Measurements from ENCODE around the gene LMO4. TPM values are rescaled to one million over a fixed set of nuclear protein-coding genes. Genes with fewer than 3 reads are reported as not detected.

Gene LMO4
- total RNA-seq, 2 experiments from 2014 or later, result 22.9 to 27.2 TPM

GRCh38 chr1:87305762-87306161 lies 22.9 kb upstream of the LMO4 start:
- ChIA-PET CTCF (no interaction called here), POLR2A (no interaction called here)
- Mint-ChIP-seq H3K27ac (no peak overlapping the region), H3K9me3 (no peaks in the 10 kb centered on the region), H3K27me3 (peaks cover 12% of the 10 kb centered on the region), H3K4me3 (no peak overlapping the region), H3K36me3 (ENCODE audit: low read depth) (no peaks in the 10 kb centered on the region), H3K4me1 (no peaks in the 10 kb centered on the region)
- DNase-seq, result no peak

- Mint-ChIP-seq H3K36me3 (ENCODE audit: low read depth) (no peaks in the 10 kb centered on the region), H3K9me3 (no peaks in the 10 kb centered on the region), H3K4me1 (no peaks in the 10 kb centered on the region), H3K4me3 (no peak overlapping the region), H3K27me3 (peaks cover 12% of the 10 kb centered on the region), H3K27ac (no peak overlapping the region)
- ChIA-PET POLR2A (no interaction called here), CTCF (no interaction called here)
- DNase-seq, result no peak
Observed at GRCh38 chr1:87307306-87307705, 21.4 kb upstream of the LMO4 start.

- no peaks in the 10 kb centered on the region for H3K4me1 Mint-ChIP-seq
- no peak for DNase-seq
- no peak overlapping the region for H3K27ac Mint-ChIP-seq
- H3K9me3 Mint-ChIP-seq, result no peaks in the 10 kb centered on the region
- H3K36me3 Mint-ChIP-seq (ENCODE audit: low read depth), result no peaks in the 10 kb centered on the region
- H3K4me3 Mint-ChIP-seq, result no peak overlapping the region
- CTCF ChIA-PET, result interaction anchor here (1.6 kb wide), 1 partner anchor 49 kb away, joined by 5 read pairs; no protein-coding TSS in a partner anchor
- POLR2A ChIA-PET, result no interaction called here
- H3K27me3 Mint-ChIP-seq, result peaks cover 12% of the 10 kb centered on the region
Observed at GRCh38 chr1:87307931-87308330, 20.7 kb upstream of the LMO4 start.

- peaks cover 9% of the 10 kb centered on the region for H3K4me1 Mint-ChIP-seq
- no peak overlapping the region for H3K27ac Mint-ChIP-seq
- H3K27me3 Mint-ChIP-seq, result peaks cover 6% of the 10 kb centered on the region
- DNase-seq, result no peak
- CTCF ChIA-PET, result no interaction called here
- H3K4me3 Mint-ChIP-seq, result no peak overlapping the region
- POLR2A ChIA-PET, result no interaction called here
- no peaks in the 10 kb centered on the region for H3K36me3 Mint-ChIP-seq (ENCODE audit: low read depth)
- no peaks in the 10 kb centered on the region for H3K9me3 Mint-ChIP-seq
Observed at GRCh38 chr1:87314091-87314490, 14.6 kb upstream of the LMO4 start.

GRCh38 chr1:87318056-87318650 lies 10.5 kb upstream of the LMO4 start:
- Mint-ChIP-seq H3K27ac (no peak overlapping the region), H3K36me3 (ENCODE audit: low read depth) (no peaks in the 10 kb centered on the region), H3K27me3 (peaks cover 16% of the 10 kb centered on the region), H3K9me3 (no peaks in the 10 kb centered on the region), H3K4me1 (peaks cover 9% of the 10 kb centered on the region), H3K4me3 (no peak overlapping the region)
- ChIA-PET CTCF (no interaction called here), POLR2A (no interaction called here)
- no peak for DNase-seq

GRCh38 chr1:87318806-87319205 lies 9.9 kb upstream of the LMO4 start:
- no peak overlapping the region for H3K27ac Mint-ChIP-seq
- H3K27me3 Mint-ChIP-seq, result peaks cover 16% of the 10 kb centered on the region
- ChIA-PET CTCF (no interaction called here), POLR2A (no interaction called here)
- no peak overlapping the region for H3K4me3 Mint-ChIP-seq
- no peak for DNase-seq
- no peaks in the 10 kb centered on the region for H3K36me3 Mint-ChIP-seq (ENCODE audit: low read depth)
- peaks cover 9% of the 10 kb centered on the region for H3K4me1 Mint-ChIP-seq
- no peaks in the 10 kb centered on the region for H3K9me3 Mint-ChIP-seq

GRCh38 chr1:87325982-87326738 lies 2.5 kb upstream of the LMO4 start:
- DNase-seq, result peak; percentile 69
- peaks cover 22% of the 10 kb centered on the region for H3K4me1 Mint-ChIP-seq
- H3K27me3 Mint-ChIP-seq, result peaks cover 20% of the 10 kb centered on the region
- POLR2A ChIA-PET, result no interaction called here
- CTCF ChIA-PET, result interaction anchor here (0.6 to 1.1 kb wide), 6 partner anchors 17 to 628 kb away, joined by 3 to 5 read pairs (median 3); no protein-coding TSS in a partner anchor
- H3K4me3 Mint-ChIP-seq, result no peak overlapping the region
- peaks cover 5% of the 10 kb centered on the region for H3K36me3 Mint-ChIP-seq (ENCODE audit: low read depth)
- no peaks in the 10 kb centered on the region for H3K9me3 Mint-ChIP-seq
- H3K27ac Mint-ChIP-seq, result no peak overlapping the region

- DNase-seq, result no peak
- Mint-ChIP-seq H3K4me1 (peaks cover 32% of the 10 kb centered on the region), H3K27me3 (peaks cover 18% of the 10 kb centered on the region), H3K9me3 (no peaks in the 10 kb centered on the region), H3K4me3 (peak overlapping the region; percentile 80), H3K36me3 (ENCODE audit: low read depth) (peaks cover 11% of the 10 kb centered on the region), H3K27ac (peak overlapping the region; percentile 85)
- ChIA-PET POLR2A (no interaction called here), CTCF (interaction anchor here (1.1 kb wide), 1 partner anchor 26 kb away, joined by 3 read pairs; no protein-coding TSS in a partner anchor)
Observed at GRCh38 chr1:87327376-87328271, 1.1 kb upstream of the LMO4 start.

- Mint-ChIP-seq H3K4me3 (peak overlapping the region; percentile 74), H3K27me3 (peaks cover 27% of the 10 kb centered on the region), H3K36me3 (ENCODE audit: low read depth) (peaks cover 24% of the 10 kb centered on the region), H3K27ac (peak overlapping the region; percentile 96), H3K4me1 (peaks cover 46% of the 10 kb centered on the region), H3K9me3 (no peaks in the 10 kb centered on the region)
- CTCF ChIA-PET, result no interaction called here
- peak; percentile 49 for DNase-seq
- POLR2A ChIA-PET, result interaction anchor here (0.6 kb wide), 1 partner anchor 806 kb away, joined by 4 read pairs; no protein-coding TSS in a partner anchor
Observed at GRCh38 chr1:87329051-87329525, 408 bp downstream of the LMO4 start.

GRCh38 chr1:87329526-87330056 lies 911 bp downstream of the LMO4 start:
- DNase-seq, result no peak
- ChIA-PET CTCF (interaction anchor here (1.1 kb wide), 1 partner anchor 44 kb away, joined by 3 read pairs; no protein-coding TSS in a partner anchor), POLR2A (interaction anchor here (0.6 kb wide), 1 partner anchor 807 kb away, joined by 4 read pairs; no protein-coding TSS in a partner anchor)
- H3K4me3 Mint-ChIP-seq, result peak overlapping the region; percentile 74
- peaks cover 51% of the 10 kb centered on the region for H3K4me1 Mint-ChIP-seq
- H3K9me3 Mint-ChIP-seq, result no peaks in the 10 kb centered on the region
- peak overlapping the region; percentile 96 for H3K27ac Mint-ChIP-seq
- H3K36me3 Mint-ChIP-seq (ENCODE audit: low read depth), result peaks cover 27% of the 10 kb centered on the region
- peaks cover 27% of the 10 kb centered on the region for H3K27me3 Mint-ChIP-seq

- POLR2A ChIA-PET, result interaction anchor here (0.6 kb wide), 2 partner anchors 808 to 1354 kb away, joined by 4 read pairs; partner anchors contain the start of gene PKN2
- Mint-ChIP-seq H3K4me3 (peak overlapping the region; percentile 74), H3K36me3 (ENCODE audit: low read depth) (peaks cover 29% of the 10 kb centered on the region), H3K4me1 (peaks cover 54% of the 10 kb centered on the region), H3K9me3 (no peaks in the 10 kb centered on the region), H3K27ac (peak overlapping the region; percentile 96), H3K27me3 (peaks cover 27% of the 10 kb centered on the region)
- DNase-seq, result no peak
- CTCF ChIA-PET, result interaction anchor here (0.7 to 1.3 kb wide), 3 partner anchors 45 to 1029 kb away, joined by 3 to 4 read pairs (median 3); no protein-coding TSS in a partner anchor
Observed at GRCh38 chr1:87330057-87330884, 1.6 kb downstream of the LMO4 start.
